Stomach (tissue), 4 donors: ENCODE results near the gene TSPAN11.

Source experiments
- CTCF ChIP-seq, 7 experiments: fragments of 450-650 bp in 4 of 7; fragments of 200-600 bp in 3 of 7; sonication (generic) in 3 of 7; IDR thresholded peaks; one replicate each; pipeline ENCODE4 v1.5.1; 2016 to 2019; ENCODE audit warnings: antibody characterized with exemption in 7 of 7, control low read depth in 2 of 7, mild to moderate bottlenecking in 1 of 7
- POLR2A ChIP-seq, 4 donors: fragments of 450-650 bp; IDR thresholded peaks; one replicate each; pipeline ENCODE4 v1.6.1; 2016; ENCODE audit warnings: antibody characterized with exemption in 4 of 4, control low read depth in 2 of 4, mild to moderate bottlenecking in 1 of 4, moderate library complexity in 1 of 4
- POLR2AphosphoS5 ChIP-seq, 3 donors: sonication (generic); formaldehyde crosslinking; IDR thresholded peaks; one replicate each; pipeline ENCODE4 v1.6.1; 2016; ENCODE audit warnings: antibody characterized with exemption in 3 of 3

- no peak for TF ChIP-seq CTCF (IDR thresholded peaks at IDR 0.05)
- TF ChIP-seq POLR2AphosphoS5 (IDR thresholded peaks at IDR 0.05), result no peak
- no peak for TF ChIP-seq POLR2A (IDR thresholded peaks at IDR 0.05)
These were observed 67.7 kb downstream of the TSPAN11 start for GRCh38 chr12:30994274-30994673.
